Stimulated activated CD4-positive, alpha-beta T cell treated with anti-CD3 and anti-CD28 coated beads, Interleukin-12 subunit alpha, Interleukin-12 subunit beta, amount 100 ng/mL, for 48 hours (primary cell): ENCODE results near the gene RHBDL2.
"Not testable (repeated sequence)": the region's sequence is repeated elsewhere in the genome, so short reads cannot be mapped to it uniquely, and the experiment has no call there.

Experiments
- DNase-seq, 3 donors: peaks; one replicate each; pipeline ENCODE4 v3.0.0-alpha.2; 2020; ENCODE audit warnings: low read depth in 2 of 3, low spot score in 1 of 3

RHBDL2 gene

DNA sequence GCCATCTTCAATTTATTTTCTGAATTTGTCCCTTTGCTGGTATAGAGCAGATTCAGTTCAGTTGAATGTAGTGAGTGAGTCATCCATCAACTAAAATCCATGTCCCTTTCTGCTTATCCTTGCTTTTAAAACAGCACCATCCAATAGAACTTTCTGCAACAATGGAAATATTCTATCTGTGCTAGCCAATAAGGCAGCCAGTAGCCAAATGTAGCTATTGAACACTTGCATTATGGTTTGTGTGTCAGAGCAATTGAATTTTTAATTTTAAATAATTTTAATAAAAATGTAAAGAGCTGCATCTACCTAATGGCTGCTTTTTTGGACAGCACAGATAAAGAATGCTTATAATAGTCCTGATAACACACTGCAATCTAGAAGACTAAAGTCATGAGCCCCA is 60.1 kb downstream of the RHBDL2 start, which contains the start of gene GJA9:
GJA9 (minus strand) TSS at position 101 of the 400 bp plus-strand sequence. CDS start 5,489 bp downstream, outside the sequence.
- no peak for DNase-seq

DNA sequence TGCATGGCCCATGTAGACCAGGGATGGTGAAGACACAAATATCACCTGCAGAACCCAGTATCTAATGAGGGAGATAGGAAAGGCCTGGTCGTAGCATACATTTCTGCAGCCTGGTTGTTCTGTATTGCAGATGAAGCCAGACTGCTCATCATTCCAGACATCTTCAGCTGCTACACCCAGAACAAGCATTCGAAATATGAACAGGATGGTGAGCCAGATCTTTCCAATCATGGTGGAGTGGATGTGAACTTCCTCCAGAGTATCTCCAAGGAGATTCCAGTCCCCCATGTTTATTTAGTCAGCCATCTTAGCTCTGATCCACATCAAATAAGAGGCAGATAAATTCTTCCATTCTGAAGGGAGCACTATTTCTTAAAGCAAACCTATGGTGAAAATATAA is 65.8 kb downstream of the RHBDL2 start:
- no peak for DNase-seq

- DNase-seq: peak; percentile 91 to 95 (median 94)
Observed at GRCh38 chr1:38873027-38873969, 68.3 kb downstream of the RHBDL2 start, which contains the start of gene MYCBP. Gene MYCBP (minus strand): TSS chr1:38873348. CDS start chr1:38873305, 43 bp downstream.

- DNase-seq: peak in 2 of 3 donors; percentile 19 to 26
Observed at GRCh38 chr1:38872401-38873026, 69.1 kb downstream of the RHBDL2 start.

DNA sequence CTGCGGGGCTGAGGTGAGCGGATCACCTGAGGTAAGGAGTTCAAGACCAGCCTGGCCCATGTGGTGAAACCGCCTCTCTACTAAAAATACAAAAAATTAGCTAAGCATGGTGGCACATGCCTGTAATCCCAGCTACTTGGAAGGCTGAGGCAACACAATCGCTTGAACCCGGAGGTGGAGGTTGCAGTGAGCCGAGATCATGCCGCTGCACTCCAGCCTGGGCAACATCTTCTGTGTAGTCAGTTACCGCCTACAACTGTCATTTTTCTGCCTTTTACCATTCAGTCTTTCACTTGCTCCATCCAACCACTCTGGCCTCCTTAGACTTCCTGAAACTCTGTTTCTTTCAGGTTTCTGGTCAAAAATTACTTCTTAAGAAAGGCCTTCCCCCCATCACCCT is 70.6 kb downstream of the RHBDL2 start:
- DNase-seq: no peak

DNA sequence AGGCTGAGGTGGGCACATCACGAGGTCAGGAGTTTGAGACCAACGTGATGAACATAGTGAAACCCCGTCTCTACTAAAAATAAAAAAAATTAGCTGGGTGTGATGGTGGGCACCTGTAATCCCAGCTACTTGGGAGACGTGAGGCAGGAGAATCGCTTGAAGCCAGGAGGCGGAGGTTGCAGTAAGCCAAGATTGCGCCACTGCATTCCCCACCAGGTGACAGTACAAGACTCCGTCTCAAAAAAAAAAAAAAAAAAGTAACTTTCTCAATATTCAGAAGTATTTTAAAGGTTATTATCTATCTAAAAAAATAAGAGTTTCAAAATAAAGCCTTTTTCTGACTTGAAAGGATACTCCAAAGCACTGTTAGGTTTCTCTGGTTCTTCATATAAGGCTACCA is 74.4 kb downstream of the RHBDL2 start:
- no peak for DNase-seq

DNA sequence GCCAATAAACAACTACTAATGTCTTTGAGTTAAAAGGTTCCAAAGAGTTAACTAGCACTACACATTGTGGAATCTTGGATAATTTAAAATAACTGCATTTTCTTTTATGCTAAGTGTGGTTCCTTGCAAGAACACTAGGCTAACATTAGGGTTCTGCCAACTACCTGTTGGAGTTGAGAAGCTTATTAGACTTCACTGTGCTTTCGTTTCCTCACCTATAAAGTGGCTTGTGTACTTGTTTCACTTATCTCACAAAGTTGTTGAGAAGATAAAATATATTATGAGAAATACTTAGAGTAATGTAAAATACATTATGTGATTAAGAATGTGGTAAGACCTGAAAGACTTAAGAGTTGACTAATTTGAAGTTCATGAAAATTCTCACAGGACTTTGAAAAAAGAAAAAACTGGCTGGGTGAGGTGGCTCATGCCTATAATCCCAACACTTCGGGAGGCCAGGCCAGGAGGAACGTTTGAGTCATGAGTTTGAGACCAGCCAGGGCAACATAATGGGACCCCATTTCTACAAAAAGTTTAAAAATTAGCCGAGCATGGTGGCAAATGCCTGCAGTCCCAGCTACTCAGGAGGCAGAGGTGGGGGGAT is 76.4 kb downstream of the RHBDL2 start:
- DNase-seq: no peak

GRCh38 chr1:38860454-38860795 is 81.2 kb downstream of the RHBDL2 start:
- DNase-seq: no peak

DNA sequence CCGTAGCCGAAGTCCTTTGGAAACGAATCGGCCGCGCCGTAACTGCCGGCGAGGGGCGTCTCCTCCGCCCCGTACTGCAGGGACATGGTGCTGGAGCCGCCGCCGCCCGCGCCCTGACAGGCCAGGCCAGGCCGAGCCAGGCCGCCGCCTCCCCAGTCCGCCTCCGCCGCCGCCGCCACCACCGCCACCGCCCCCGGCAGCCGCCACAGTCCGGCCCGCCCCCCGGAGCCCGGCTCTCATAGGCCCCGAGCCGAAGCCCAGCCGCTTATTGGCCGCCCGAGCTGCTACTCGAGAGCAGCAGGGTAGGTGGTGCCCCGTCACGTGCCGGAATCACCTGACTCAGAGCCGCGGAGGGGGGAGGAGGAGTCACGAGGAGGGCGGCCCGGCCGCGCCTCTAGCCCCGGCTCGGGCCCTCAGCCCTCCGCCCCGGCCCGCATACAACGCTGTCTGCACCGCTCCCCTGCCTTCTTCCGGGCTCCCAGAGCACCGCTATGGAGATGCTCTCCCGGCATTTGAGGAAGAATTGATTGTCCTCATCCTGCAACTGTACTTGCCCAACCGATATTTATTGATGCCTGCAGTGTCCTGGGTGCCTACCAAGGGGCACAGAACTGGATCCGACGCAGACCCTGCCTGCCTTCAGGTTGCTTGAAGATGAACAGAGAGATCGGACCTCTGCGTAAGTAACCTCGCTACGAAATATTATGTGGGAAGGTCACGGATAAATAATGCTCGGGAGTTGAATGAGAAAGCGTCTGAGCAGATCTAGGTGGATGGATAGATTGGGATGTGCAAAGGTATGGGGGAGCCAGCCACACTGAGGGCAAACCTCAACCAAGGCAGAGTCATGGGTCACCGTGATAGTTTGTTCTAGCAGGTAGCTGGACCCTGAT is 81.8 kb downstream of the RHBDL2 start, which contains the start of gene RRAGC:
RRAGC (minus strand) TSS at position 212 of the 893 bp plus-strand sequence; CDS start at position 86, 126 bp downstream.
- peak; percentile 96 to 98 (median 97) for DNase-seq

DNA sequence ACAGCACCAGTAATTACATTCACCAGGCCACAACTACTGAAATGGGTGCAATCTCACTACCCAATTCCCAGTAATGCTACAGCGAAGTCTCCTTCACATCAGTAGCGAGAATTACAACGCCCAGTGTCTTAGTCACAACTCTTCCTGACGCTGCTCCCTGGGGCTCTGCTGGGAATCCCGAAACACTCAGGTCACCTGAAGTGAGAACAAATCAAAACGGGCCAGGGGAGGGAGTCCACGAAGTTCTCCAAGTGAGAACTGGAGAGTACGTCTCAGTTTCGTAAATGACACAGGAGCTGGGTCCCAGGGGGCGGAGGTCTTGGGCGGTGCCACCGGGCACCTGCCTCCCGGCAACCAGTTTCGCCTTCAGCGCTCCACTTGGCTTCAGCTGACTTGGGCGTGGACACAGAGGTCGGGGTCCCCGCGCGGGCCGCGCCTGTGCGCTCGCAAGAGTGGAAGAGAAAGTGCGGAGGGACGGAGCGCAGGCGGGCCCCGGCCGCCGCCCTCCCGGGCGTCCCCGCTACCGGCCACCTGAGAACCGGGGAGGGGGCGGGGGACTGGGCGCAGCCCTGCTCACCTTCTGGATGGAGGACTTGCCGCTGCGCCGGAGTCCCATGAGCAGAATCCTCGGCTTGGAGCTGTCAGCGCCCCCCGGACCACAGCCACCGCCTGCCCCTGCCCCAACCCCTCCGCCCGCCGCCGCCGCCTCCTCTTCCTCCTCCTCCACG is 82.6 kb downstream of the RHBDL2 start:
- peak; percentile 35 to 62 (median 44) for DNase-seq

GRCh38 chr1:38852780-38853179 is 88.8 kb downstream of the RHBDL2 start:
- DNase-seq: no peak

DNA sequence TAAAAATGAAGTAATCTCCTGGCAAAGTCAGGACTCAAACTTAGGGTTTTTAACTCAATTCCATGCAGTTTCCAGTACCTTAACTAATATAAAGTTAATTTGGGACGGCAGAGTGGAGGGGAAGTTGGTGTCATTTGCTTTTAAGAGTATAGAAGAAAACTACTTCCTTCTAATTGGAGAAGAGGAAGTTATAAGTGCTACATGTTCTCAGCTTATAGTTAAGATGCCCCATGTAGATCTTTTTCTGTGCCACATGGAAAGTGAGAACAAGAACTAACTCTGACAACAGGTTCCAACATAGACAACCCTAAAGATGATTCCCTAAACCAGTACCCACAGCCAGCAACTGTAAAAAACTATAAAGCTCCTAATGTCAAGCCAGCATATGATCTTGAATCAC is 93.6 kb downstream of the RHBDL2 start:
- no peak for DNase-seq

- no peak for DNase-seq
Observed at GRCh38 chr1:38846210-38846609, 95.4 kb downstream of the RHBDL2 start.

DNA sequence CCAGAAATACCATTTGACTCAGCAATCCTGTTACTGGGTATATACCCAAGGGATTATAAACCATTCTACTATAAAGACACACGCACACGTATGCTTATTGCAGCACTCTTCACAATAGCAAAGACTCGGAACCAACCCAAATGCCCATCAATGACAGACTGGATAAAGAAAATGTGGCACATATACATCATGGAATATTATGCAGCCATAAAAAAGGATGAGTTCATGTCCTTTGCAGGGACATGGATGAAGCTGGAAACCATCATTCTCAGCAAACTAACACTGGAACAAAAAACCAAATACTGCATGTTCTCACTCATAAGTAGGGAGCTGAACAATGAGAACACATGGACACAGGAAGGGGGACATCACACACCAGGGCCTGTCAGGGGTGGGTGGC is 96.5 kb downstream of the RHBDL2 start:
- DNase-seq: not testable (repeated sequence)

DNA sequence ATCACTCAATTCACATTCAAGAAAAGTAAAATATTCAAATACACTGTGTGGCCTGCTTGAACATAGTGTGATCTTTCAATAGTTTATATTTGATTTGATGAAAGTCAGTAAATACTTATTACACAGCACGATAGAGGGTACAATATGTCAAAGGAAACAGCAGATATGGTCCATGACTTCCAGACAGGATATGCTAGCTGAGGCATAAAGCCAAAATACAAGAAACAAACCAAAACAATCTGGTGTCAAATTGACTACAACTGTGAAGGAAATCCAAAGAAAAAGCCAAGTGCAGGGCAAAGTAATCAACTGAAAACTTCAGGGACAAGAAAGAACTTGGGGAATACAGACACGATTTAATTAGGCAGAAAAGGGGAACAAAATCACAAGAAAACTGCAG is 101.3 kb downstream of the RHBDL2 start:
- DNase-seq: no peak

DNA sequence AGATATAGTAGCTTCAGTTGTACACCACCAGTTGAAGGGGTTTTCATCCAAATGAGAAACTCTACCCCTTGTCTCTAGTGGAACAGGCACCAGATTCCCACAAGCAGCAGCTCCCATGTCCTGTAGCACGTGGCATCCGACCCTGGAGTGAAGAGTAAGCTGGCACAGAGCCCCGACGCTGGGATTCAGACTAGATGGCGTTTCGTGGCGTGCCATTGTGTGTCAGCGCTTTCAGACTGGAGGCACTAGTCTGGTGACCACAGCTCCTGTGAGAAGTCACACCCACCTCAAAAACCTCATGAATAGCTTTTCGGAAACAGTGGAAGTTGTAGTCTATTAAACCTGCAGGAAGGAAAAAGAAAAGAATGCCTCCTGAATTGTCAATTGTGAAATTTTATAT is 102.3 kb downstream of the RHBDL2 start:
- DNase-seq: no peak

DNA sequence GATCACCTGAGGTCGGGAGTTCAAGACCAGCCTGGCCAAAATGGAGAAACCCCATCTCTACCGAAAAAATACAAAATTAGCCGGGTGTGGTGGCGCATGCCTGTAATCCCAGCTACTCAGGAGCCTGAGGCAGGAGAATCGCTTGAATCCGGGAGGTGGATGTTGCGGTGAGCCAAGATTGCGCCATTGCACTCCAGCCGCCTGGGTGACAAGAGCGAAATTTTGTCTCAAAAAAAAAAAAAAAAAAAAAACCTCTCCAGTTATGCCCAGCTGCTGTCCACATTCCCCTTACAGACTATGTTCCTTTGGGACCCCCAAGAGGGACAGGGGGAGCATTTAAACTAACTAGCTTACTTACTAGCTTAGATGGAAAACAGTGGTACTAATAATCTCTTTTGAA is 105.3 kb downstream of the RHBDL2 start:
- not testable (repeated sequence) for DNase-seq
